Measurements from ENCODE around the gene SAT2. TPM values are rescaled to one million over a fixed set of nuclear protein-coding genes. Genes with fewer than 3 reads are reported as not detected.

Gene SAT2
- total and polyA plus RNA-seq, 2 of the 13 experiments (the other 11 are each of a cell fraction or from before 2014, with no cell fraction given), result 37.6 to 93.7 TPM

DNA sequence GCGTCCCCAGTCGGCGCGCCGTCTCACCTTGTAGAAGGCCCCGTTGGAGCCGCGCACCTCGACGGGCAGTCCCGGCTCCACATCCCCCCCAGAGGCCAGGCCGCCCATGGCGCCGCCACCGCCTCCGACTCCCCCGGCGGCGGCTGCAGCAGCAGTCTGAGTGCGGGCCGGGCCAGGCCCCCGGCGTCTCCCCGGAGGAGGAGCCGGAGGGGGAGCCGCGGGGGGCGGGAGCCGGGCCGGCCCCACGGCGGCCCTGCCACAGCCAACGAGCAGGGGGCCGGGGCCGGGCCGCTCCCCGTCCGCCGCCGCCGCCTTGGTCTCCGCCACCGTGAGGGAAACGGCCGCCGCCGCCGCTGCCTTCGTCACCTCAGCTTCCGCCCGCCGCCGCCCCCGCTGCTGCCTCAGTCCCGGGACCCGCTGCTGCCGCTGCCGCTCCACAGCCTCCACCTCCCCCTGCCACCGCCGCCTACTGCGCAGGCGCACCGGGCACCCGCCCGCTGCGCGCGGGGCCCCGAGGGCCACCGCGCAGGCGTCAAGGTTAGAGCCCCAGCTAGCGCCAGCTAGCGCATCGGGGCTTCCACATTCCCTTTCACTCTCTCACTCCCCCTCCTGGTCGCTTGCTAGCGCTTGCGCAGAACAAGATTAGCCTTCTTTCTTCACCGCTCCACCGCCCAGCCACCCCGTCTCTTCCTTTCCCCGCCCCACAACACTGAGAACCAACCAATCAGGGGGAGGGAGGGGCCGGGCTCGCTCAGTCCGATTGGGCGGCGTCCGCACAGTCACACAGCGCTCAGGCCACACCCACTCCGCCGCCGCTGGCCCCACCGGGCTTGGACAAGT, 13.0 kb downstream of the SAT2 start, which contains the start of gene FXR2 (continued):
- TF ChIP-seq, protein P1, sequence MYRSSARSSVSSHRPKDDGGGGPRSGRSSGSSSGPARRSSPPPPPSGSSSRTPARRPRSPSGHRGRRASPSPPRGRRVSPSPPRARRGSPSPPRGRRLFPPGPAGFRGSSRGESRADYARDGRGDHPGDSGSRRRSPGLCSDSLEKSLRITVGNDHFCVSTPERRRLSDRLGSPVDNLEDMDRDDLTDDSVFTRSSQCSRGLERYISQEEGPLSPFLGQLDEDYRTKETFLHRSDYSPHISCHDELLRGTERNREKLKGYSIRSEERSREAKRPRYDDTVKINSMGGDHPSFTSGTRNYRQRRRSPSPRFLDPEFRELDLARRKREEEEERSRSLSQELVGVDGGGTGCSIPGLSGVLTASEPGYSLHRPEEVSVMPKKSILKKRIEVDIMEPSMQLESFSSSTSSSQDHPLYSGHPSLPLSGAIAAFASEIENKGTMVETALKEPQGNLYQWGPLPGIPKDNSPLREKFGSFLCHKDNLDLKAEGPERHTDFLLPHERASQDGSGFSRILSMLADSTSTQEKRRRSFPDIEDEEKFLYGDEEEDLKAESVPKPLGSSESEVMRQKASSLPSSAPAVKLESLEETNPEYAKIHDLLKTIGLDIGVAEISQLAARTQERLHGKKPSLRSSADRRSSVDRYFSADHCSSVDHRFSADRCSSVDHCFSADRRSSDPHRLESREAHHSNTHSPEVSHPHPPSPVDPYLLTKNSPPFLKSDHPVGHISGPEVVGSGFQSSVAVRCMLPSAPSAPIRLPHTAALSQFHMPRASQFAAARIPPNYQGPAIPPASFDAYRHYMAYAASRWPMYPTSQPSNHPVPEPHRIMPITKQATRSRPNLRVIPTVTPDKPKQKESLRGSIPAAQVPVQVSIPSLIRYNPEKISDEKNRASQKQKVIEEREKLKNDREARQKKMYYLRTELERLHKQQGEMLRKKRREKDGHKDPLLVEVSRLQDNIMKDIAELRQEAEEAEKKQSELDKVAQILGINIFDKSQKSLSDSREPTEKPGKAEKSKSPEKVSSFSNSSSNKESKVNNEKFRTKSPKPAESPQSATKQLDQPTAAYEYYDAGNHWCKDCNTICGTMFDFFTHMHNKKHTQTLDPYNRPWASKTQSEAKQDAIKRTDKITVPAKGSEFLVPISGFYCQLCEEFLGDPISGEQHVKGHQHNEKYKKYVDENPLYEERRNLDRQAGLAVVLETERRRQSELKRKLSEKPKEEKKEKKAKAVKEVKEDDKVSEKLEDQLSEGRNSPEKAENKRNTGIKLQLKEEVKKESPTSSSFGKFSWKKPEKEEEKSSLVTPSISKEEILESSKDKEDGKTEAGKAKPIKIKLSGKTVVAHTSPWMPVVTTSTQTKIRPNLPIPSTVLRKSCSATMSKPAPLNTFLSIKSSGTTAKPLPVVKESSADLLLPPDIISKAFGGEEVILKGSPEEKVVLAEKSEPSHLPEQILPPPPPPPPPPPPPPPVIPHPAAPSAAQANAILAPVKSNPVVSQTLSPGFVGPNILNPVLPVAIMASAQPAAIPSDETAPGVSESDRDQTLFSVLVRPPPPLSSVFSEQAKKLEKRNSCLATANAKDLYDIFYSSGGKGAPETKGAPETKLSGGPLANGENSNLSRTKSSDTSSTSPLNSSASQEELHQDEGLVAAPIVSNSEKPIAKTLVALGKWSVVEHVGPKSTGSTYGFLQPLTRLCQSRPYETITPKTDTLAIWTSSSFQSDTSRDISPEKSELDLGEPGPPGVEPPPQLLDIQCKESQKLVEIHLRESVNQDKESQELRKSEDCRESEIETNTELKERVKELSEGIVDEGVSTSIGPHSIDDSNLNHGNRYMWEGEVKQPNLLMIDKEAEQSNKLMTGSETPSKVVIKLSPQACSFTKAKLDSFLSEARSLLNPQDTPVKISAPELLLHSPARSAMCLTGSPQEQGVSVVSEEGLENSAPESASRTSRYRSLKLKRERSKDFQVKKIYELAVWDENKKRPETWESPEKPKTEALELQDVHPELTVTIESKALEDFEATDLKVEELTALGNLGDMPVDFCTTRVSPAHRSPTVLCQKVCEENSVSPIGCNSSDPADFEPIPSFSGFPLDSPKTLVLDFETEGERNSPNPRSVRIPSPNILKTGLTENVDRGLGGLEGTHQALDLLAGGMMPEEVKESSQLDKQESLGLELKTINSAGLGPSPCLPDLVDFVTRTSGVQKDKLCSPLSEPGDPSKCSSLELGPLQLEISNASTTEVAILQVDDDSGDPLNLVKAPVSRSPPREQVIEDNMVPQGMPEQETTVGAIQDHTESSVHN (CRISPR knock-in tag; IDR thresholded peaks at IDR 0.05), result no peak
- peak; percentile 24; the same call in 1 of the 2 replicates for TF ChIP-seq NFKB2 (CRISPR knock-in tag; IDR thresholded peaks at IDR 0.05; ENCODE audit: borderline replicate concordance)
- no peak for TF ChIP-seq SMYD3 (CRISPR knock-in tag; IDR thresholded peaks at IDR 0.05)
- TF ChIP-seq ATAD3A (CRISPR knock-in tag; IDR thresholded peaks at IDR 0.05), result no peak
- peak; percentile 97 for TF ChIP-seq MYPOP (CRISPR knock-in tag; IDR thresholded peaks at IDR 0.05)
- TF ChIP-seq ZFY (CRISPR knock-in tag; IDR thresholded peaks at IDR 0.05), result peak; percentile 80
- no peak for TF ChIP-seq CENPX (CRISPR knock-in tag; IDR thresholded peaks at IDR 0.05)
- TF ChIP-seq SMC3 (IDR thresholded peaks at IDR 0.05; ENCODE audit: low read length), result 0 out of 2 replicates have a peak, but pooled peaks have one; percentile 7
- no peak for TF ChIP-seq HNF4A (CRISPR knock-in tag; IDR thresholded peaks at IDR 0.05)
- TF ChIP-seq POLR2A (IDR thresholded peaks at IDR 0.05; ENCODE audit: insufficient read depth in 1 of 2, low read depth in 2 of 2, low read length in 2 of 2), result peak in 1 of 2 experiments; percentile 64
- TF ChIP-seq ZC3H4 (CRISPR knock-in tag; IDR thresholded peaks at IDR 0.05; ENCODE audit: borderline replicate concordance), result no peak
- TF ChIP-seq ZNF556 (CRISPR knock-in tag; IDR thresholded peaks at IDR 0.05; ENCODE audit: borderline replicate concordance), result 0 out of 2 replicates have a peak, but pooled peaks have one; percentile 29
- TF ChIP-seq POGK (CRISPR knock-in tag; conservative IDR thresholded peaks at IDR 0.05), result no peak
- TF ChIP-seq ZNF878 (CRISPR knock-in tag; IDR thresholded peaks at IDR 0.05), result no peak
- no peak for TF ChIP-seq NR1H2 (CRISPR knock-in tag; IDR thresholded peaks at IDR 0.05; ENCODE audit: borderline replicate concordance, low read depth)
- TF ChIP-seq HINFP (CRISPR knock-in tag; IDR thresholded peaks at IDR 0.05; ENCODE audit: low read depth), result no peak

Measured in HepG2 (cell line).